ENCODE data around the gene FZD7. TPM values are rescaled to one million over a fixed set of nuclear protein-coding genes. Genes with fewer than 3 reads are reported as not detected.

The FZD7 gene
- total RNA-seq, 1 donor from 2014 or later = 0.20 TPM

DNA sequence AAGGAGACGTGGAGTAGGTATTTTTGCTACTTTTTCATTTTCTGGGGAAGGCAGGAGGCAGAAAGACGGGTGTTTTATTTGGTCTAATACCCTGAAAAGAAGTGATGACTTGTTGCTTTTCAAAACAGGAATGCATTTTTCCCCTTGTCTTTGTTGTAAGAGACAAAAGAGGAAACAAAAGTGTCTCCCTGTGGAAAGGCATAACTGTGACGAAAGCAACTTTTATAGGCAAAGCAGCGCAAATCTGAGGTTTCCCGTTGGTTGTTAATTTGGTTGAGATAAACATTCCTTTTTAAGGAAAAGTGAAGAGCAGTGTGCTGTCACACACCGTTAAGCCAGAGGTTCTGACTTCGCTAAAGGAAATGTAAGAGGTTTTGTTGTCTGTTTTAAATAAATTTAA, 3.4 kb downstream of the FZD7 start:
- DNase-seq (ENCODE audit: low read depth in 2 of 2) = no peak

DNA sequence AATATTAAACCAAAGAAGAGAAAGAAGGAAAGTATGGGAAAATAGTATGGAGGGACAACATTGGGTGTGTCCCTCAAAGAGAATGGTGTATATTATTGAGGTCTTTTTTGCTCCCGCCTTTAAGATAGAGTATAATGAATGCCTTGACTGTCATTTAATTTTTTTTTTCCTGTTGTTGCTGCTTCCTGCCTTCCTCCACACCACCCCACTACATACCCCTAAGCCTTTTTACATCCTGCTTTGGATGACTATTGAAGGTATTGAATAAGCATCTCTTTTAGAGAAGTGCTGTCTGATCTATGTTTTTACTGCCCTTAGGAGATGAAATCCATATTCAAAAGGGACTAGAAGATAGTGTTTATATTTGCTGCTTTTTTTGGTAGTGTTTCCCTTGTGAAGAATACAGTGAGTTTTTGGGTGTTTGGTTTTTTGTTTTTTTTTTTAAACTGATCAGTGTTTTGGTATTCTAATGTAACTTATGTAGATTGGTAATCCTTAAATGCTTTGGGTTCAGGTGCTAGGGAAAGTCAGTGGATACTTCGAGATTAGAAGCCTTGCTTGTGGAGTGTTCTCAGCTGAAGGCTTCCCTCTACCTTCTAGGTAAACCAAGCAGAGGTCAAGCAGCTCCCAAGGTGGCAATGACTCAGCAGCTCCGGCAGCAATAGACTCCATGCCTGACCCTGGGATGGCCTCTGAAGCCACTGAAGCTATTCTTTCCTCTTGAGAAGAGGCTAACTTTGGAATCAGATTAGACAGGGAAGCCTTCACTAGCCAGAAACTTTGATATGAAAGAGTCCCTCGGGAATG, 5.0 kb downstream of the FZD7 start:
- no peak for DNase-seq (ENCODE audit: low read depth in 2 of 2)

DNA sequence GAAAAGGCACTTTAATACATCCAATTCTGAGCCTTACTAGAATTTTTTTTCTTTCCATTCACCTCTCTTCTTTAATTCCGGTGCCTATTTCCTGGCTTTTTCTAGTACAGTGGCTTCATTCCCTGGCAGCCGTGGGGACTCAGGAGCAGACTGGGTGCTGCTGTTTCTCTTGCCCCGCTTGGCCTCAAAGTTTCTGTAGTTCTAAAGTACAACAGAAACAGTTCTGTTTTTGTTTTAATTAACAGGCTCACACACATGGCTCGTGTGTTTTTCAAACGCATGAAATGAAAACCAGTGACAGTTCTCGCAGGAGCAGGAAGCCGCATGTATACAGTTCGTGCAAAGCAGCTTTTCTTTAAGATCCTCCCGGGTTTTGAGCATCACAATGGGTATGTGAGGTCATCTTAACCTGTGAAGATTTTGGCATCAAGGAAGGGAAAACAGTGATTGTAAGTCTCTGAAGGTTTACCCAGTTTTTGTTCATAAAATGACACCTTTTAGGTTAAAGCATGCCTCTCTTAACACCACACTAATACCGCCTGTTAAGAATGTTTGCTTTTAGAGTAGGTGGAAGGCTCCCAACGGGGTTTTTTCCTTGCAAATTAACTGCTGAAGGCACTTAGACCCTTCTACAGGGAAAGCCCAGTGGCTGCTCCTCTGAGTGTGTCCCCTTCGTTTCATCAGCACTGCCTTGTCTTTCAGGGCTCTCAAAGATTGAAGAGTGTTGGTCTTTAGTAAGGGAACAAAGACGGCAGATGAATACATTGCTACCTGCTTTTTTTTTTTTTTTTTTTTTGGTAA, 5.8 kb downstream of the FZD7 start:
- DNase-seq (ENCODE audit: low read depth in 2 of 2) = no peak

DNA sequence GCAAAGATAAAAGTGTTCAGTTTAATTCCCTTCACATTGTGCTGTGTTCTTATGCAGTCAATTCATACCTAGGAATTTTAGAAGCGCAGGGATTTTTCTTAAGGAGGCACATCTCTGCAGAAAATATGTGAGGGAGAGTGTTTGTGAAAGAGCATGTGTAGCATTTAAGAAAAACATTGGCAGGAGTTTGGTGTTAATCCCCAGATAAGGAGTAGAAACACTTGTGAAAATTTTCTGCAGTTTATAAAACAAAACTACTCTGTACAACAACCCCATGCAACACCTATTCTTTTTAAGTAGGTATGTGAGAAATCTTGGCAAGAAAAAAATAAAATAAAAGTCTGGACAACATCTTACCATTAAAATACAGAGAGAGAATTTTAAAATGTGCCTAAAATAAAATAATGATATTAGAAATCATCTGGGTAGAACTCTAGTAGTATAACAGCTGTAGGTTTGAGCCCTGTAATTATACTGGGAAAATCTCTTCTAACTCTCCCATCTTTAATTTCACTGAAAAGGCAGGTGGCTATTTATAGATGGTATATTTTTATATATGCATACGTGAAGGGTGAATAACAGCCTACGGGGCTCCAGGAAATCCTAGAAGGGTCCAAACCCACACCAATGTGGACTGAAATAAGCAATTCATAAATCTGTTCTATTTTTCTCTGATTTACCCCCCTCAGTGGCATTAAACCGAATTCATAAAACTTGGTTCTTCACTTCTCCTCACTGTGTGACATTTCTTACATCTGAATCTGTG, 6.6 kb downstream of the FZD7 start:
- DNase-seq (ENCODE audit: low read depth in 2 of 2) = no peak

DNA sequence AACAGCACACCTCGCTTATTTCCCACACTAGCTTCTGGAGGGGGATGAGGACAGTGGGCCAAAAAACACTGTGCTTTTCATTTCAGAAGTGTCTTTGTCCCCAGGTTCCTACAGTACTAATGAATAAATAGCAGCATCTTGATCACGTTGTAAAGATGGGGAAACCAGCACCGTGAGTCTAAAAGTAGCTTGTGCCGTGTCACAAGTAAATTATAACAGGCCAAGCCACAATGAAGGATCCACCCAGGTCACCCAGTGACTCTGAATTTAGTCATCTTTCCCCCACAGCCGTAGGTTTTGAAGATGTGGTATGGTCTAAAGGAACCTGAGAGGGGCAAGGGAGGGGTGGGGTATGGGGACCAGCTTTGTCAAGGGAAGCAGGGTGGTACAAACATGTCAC, 8.8 kb downstream of the FZD7 start:
- no peak for DNase-seq (ENCODE audit: low read depth in 2 of 2)

DNA sequence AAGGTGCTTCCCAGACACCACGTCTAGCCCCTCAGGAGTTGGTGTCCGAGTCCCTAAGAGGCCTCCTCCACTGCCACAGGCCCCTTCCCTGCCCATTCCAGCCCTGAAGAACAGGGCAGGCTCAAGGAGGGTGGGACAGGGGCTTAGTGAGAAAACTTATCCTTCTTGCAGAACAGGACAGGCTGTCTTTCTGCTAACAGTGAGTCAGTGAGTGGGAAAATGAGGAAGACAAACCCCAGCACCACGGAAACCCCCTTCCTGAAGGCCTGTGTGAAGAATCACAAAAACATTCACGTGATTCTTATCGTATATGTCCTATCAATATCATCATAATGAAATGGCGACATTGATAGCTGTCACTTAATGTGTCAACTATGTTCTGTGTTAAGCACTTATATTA, 9.8 kb downstream of the FZD7 start:
- DNase-seq (ENCODE audit: low read depth in 2 of 2) = no peak

DNA sequence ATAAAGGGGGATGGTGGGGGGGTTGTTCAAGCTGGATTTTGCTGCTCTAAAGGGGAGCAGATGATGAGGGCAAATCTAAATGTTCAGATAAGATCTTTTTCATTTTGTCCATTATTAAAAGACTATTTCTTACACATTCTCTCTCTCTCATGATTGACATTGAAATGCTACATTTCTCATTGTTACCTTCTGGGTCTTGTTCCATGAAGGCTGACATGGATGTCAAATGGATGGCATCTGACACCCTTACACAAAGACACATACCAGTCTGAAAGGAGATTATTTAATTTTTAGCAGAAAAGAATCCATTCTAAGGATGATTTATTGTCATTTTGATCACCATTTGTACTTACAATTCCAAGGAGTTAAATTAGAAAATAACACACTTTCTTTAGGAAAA, 11.1 kb downstream of the FZD7 start:
- no peak for DNase-seq (ENCODE audit: low read depth in 2 of 2)

DNA sequence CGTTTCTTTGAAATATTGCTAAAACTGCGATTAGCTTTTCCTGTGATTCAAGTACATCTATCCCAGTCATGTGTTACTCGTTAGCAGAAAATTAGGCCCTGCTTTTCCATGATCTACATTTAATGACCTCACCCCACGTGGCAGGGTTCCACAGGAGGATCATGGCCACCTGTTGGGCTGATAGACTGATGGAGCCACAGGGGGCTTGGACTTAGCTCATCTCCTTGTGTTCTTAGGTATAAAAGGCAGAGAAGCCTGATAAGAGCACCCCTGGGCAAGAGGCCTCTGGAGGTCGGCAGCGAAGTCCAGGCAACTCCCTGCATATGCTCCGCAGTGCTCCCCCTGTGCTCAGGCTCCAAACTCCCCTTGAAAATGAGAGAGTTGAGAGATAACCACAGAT, 12.9 kb downstream of the FZD7 start:
- no peak for DNase-seq (ENCODE audit: low read depth in 2 of 2)

DNA sequence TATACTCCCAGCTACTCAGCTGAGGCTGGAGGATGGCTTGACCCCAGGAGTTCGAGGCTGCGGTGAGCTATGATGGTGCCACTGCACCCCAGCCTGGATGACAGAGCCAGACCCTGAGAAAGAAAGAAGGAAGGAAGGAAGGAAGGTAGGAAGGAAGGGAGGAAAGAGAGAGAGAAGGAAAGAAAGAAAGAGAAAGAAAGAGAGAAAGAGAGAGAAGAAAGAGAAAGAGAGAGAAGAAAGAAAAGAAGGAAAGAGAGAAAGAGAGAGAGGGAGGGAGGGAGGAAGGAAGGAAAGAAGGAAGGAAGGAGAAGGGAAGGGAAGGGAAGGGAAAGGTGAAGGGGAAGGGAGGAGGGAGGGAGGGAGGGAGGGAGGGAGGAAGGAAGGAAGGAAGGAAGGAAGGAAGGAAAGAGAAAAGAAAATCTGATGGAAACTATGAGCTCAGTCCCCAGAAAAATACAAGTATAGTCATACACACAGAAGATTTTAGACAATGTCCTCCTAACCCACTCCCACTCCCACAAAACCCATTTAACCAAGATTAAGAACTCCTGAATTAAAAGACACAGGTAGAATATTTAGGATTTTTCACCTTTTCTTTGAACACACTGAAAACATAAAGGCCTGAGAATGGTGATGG, 15.6 kb downstream of the FZD7 start:
- no peak for DNase-seq (ENCODE audit: low read depth in 2 of 2)

DNA sequence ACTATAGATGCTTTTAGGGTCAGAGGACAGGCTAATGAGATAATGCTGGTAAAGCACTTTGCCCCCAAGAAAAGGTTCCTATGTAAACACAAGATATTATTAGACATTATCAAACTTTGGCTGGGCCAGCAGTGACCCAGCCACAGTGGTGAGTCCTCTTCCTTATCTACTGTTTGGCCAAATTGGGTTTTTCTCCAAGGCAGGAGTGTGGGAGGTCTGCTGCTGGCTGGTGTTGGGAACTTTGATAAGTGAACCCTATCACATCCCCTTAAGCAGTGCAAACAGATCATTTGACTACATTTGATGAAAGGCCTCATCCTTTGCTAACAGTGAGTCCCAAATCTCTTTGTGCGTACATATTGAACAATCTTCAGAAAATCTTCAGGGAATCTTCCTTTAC, 16.2 kb downstream of the FZD7 start:
- no peak for DNase-seq (ENCODE audit: low read depth in 2 of 2)

DNA sequence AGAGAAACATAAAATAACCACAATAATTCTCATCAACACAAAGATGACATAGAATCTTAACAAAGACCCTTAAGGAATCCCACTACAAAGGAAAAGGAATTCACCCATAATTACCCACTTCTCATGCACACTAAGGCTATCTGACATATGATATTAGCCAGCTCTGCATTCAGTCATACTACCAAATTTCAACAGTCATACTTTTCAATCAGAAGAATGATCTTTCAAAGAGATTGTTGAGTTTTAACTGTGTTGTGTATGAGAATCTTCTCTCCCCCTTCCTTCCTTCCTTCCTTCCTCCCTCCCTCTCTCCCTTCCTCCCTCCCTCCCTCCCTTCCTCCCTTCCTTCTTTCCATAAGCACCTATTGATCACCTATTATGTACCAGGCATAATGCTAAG, 17.0 kb downstream of the FZD7 start:
- no peak for DNase-seq (ENCODE audit: low read depth in 2 of 2)

DNA sequence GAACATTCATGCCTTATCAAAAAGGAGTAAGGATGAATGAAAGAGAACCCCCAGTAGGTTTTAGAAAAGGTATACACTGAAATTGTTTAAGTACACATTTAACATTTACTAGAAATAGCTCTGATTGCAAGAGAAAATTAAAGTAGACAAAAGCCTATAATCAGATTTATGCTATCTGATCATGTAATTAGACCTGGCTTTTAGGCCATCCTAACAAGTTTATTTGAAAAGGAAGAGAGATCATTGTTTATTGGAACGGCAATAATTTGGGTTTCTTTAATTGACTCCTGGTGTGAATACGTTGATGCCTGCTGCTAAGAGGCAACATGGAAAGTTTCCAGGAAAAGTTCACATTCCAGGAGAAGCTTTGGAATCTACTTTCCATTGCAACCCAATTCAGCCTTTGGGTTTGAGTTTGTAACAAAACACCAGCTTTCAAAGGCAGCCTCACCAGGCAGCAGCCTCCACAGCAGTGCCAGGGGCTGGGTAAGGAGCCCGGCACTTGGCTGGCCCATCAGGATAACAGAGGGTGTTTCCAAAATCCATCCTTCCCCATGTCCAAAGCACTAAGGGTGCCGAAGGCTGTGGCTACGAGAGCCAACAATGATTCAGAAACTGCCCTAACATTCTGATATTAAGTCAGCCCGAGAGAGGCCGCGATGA, 18.0 kb downstream of the FZD7 start:
- peak in 1 of 2 donors; percentile 22 for DNase-seq (ENCODE audit: low read depth in 2 of 2)

DNA sequence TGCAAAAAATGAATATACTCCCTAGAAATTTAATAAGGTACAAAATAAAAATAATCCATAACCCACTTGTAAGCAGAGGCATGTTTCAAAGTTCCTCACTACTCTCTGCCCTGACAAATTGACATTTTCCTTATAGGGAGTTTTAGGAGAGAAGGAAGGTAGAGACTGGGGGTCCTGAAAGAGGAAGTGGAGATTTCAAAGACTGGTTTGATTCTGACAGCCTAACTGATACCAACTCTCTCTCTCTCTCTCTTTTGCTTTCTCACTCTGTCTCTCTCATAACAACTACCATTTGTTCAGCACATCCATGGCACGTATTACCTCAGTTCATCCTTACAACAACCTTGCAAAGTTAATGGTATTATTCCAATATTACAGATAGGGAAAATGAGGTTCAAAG, 18.6 kb downstream of the FZD7 start:
- DNase-seq (ENCODE audit: low read depth in 2 of 2) = no peak

DNA sequence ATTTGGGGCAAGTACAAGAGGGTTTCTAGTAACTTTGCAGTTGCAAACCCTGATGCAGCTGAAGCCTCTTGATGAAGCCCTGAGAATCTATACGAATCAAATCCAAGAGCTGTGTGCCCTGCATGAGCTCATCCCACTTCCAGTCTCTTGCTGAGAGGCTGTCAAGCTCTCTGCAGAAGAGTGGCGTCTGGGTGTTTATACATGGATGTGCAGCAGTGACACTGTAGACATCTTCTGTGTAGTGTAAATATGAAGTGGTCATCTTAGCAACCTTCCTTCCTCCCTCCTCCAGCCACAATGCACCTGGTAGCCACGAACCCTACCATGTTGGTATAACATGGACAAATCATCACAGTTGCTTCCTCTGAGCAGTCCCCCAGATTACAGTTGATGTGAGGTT, 21.0 kb downstream of the FZD7 start:
- DNase-seq (ENCODE audit: low read depth in 2 of 2) = no peak

DNA sequence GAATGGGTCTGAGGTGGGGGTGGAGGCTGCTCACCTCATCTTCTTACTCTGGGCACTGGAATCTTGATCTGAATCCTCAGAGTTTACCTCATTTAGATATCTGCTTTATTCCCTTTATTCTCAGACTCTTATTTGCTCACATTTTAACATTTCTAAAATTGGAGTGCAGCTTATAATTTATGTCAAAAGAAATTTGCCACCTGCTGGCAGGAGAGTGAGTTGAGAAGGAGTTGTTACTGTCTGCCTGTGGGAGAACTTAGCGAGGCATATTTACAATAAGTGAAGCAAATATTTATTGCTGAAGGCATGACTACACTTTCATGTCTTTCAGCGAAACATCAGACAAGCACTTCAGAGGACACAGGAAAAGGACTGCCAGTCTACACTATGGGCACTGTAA, 23.0 kb downstream of the FZD7 start:
- peak in 1 of 2 donors; percentile 16 for DNase-seq (ENCODE audit: low read depth in 2 of 2)

DNA sequence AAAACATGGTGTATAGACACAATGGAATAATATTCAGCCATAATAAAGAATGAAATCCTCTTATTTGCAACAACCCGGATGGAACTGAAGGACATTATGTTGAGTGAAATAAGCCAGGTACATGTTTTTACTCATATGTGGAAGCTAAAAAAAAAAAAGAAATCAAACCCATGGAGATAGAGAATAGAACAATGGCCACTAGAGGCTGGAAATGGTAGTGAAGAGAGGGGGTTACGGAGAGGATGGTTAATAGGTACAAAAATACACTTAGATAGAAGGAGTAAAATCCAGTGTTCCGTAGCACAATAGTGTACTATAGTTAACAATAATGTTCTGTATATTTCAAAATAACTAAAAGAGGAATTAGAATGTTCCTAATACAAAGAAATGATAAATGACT, 26.6 kb downstream of the FZD7 start:
- DNase-seq (ENCODE audit: low read depth in 2 of 2) = no peak

DNA sequence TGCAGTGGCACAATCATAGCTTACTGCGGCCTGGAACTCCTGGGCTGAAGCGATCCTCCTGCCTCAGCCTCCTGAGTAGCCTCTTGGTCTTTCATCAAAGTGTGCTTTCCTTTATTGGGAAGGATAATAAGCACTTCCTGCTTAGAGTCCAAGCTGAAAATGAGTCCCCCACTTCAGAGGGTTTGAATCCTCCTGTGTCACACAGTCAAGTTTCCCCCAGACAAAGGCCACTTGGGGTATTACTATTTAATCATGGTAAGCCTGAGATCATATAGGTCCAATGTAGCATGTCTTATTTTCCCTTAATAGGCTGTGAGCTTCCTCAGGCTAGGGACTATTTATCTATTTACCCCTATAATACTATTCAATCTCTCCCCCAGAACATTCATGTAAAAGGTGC, 28.0 kb downstream of the FZD7 start:
- DNase-seq (ENCODE audit: low read depth in 2 of 2) = no peak

DNA sequence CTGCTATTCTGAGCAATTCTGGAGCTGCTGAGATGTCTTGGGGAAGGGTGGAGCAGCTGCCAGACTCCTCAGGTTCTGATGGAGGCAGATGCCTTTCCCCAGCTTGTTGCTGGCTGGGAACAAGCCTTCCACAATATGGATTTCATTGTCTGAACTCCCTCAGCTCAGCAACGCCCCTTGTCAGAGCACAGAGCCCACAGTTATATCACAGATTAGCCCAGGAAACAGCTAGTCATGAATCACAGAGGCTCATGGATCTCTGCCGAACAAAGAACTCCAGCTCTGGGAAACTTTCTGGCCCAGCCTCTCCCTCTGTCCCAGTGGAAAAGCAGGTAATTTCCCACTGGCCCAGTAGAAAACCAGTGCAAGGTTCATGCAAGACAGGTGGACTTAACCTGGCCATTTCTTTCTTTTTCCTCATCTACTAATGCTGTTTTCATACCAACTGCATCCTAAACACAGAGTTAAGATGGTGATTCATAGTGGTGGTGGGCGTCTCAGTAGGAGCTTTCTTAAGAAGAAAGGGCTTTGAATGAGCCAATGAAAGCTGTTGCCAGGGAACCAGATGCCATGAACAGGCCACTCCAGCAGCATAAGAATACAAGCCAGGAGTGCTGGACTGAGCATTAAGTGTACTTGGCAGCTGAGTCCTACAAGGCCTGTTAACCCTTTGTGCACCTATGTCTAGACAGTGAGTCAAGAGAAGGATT, 30.7 kb downstream of the FZD7 start:
- DNase-seq (ENCODE audit: low read depth in 2 of 2) = peak in 1 of 2 donors; percentile 14

DNA sequence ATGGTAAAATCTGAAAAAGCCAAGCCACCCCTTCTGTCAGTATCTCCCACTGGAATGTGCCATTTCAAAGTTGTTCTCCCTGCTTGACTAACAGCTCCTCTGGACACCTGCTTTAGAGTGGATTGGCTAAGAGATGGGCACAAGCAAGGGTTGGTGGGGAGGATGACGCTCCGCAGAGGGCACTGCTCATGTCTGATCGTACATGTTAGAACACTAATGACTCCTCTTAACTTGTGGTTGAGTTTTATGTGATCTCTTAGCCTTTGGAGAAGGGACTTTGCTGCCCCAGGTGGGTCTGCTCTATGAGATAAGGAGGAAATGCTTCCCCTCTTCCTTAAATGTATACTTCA, 31.2 kb downstream of the FZD7 start:
- DNase-seq (ENCODE audit: low read depth in 2 of 2) = no peak

DNA sequence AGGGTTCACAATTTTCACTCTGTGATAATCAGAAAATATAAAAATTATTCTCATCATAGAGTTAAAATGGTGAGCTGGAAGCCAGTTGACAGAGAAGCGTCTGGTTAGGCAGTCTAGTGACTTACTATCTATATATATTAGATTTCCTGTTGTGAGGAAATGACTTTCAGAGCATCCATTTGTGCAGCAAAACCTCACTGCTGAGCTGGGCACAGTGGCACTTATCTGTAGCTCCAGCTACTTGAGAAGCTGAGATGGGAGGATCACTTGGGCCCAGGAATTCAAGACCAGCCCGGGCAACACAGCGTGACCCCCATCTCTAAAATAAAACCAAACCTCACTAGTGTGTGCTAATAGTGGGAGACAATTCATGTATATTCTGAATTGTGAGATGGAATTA, 32.2 kb downstream of the FZD7 start:
- no peak for DNase-seq (ENCODE audit: low read depth in 2 of 2)

DNA sequence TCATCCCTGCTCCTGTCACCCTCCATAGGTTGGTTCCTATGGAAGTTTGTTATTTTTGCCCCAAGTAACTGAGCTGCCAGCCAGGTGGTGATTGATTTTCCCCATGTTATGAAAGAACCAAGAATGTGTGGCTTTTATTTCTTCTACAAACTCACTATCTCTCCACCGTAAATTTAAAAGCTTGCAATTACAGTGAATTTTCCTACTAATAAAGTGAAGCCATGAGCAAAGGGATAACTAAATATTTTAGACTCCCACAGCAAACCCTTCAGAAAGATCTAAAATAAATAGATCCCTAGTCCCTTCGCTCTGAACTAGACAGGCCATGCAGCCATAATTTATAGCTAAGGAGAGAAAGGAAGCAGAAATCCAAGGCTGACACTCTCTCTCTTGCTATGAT, 33.2 kb downstream of the FZD7 start:
- DNase-seq (ENCODE audit: low read depth in 2 of 2) = no peak
